ENCODE data around the gene PRR36. TPM values are rescaled to one million over a fixed set of nuclear protein-coding genes. Genes with fewer than 3 reads are reported as not detected.

The PRR36 gene
- total RNA-seq, 1 experiment from 2014 or later = 12.9 TPM

GRCh38 chr19:7898967-7899366 lies 24.8 kb upstream of the PRR36 start:
- TF ChIP-seq CTCF (conservative IDR thresholded peaks at IDR 0.05) (no peak), EZH2 (IDR thresholded peaks at IDR 0.05; ENCODE audit: low read depth) (no peak)
- H3K4me3 ChIP-seq = no peak overlapping the region
- H3K4me1 ChIP-seq (replicated peaks; ENCODE audit: insufficient read depth) = peaks cover 30% of the 10 kb centered on the region
- no peak for DNase-seq
- H3K9me2 ChIP-seq (ENCODE audit: insufficient read depth) = no peaks in the 10 kb centered on the region
- no peak overlapping the region for H3K4me2 ChIP-seq
- ChIA-PET CTCF (no interaction called here), POLR2A (ENCODE audit: unreplicated experiment) (no interaction called here)
- no peaks in the 10 kb centered on the region for H3K27me3 ChIP-seq (ENCODE audit: insufficient read depth, low read depth)
- intact Hi-C loops (cut with micrococcal nuclease; ENCODE audit: unreplicated experiment) = no loop called here
- H4K20me1 ChIP-seq (ENCODE audit: insufficient read depth) = no peaks in the 10 kb centered on the region
- H2AFZ ChIP-seq = no peak overlapping the region
- no peak overlapping the region for H3K27ac ChIP-seq
- BruUV-seq (replicated peaks) = no TSS peak
- peaks cover 39% of the 10 kb centered on the region for H3K79me2 ChIP-seq (ENCODE audit: low read depth)
- peaks cover 38% of the 10 kb centered on the region for H3F3A ChIP-seq (ENCODE audit: insufficient read depth, low read depth)
- H3K9me3 ChIP-seq (ENCODE audit: insufficient read depth, low read depth) = no peaks in the 10 kb centered on the region
- H3K36me3 ChIP-seq (ENCODE audit: low read depth) = 0 out of 2 replicates have a peak, but pooled peaks cover 6% of the 10 kb centered on the region

- TF ChIP-seq EZH2 (IDR thresholded peaks at IDR 0.05; ENCODE audit: low read depth) (no peak), CTCF (conservative IDR thresholded peaks at IDR 0.05) (no peak)
- no peaks in the 10 kb centered on the region for H4K20me1 ChIP-seq (ENCODE audit: insufficient read depth)
- peaks cover 40% of the 10 kb centered on the region for H3K4me1 ChIP-seq (replicated peaks; ENCODE audit: insufficient read depth)
- peaks cover 49% of the 10 kb centered on the region for H3F3A ChIP-seq (ENCODE audit: insufficient read depth, low read depth)
- no TSS peak for BruUV-seq (replicated peaks)
- no peaks in the 10 kb centered on the region for H3K9me3 ChIP-seq (ENCODE audit: insufficient read depth, low read depth)
- intact Hi-C loops (cut with micrococcal nuclease; ENCODE audit: unreplicated experiment) = no loop called here
- no peaks in the 10 kb centered on the region for H3K27me3 ChIP-seq (ENCODE audit: insufficient read depth, low read depth)
- H2AFZ ChIP-seq = no peak overlapping the region
- no peak overlapping the region for H3K27ac ChIP-seq
- CTCF ChIA-PET = interaction anchor here (0.5 kb wide), 1 partner anchor 536 kb away, joined by 3 read pairs; no protein-coding TSS in a partner anchor
- peaks cover 46% of the 10 kb centered on the region for H3K79me2 ChIP-seq (ENCODE audit: low read depth)
- POLR2A ChIA-PET (ENCODE audit: unreplicated experiment) = interaction anchor here (0.6 kb wide), 1 partner anchor 31 kb away, joined by 3 read pairs; no protein-coding TSS in a partner anchor
- H3K4me3 ChIP-seq = no peak overlapping the region
- H3K9me2 ChIP-seq (ENCODE audit: insufficient read depth) = no peaks in the 10 kb centered on the region
- no peak for DNase-seq
- 0 out of 2 replicates have a peak, but pooled peaks cover 6% of the 10 kb centered on the region for H3K36me3 ChIP-seq (ENCODE audit: low read depth)
- no peak overlapping the region for H3K4me2 ChIP-seq
These were observed 23.1 kb upstream of the PRR36 start for GRCh38 chr19:7897292-7897691.

GRCh38 chr19:7895565-7895964 lies 21.4 kb upstream of the PRR36 start:
- no TSS peak for BruUV-seq (replicated peaks)
- intact Hi-C loops (cut with micrococcal nuclease; ENCODE audit: unreplicated experiment) = loop anchor here (1.0 kb wide), 1 partner anchor 8 kb away; the partner anchor contains the start of gene MAP2K7
- 0 out of 2 replicates have a peak, but pooled peaks cover 6% of the 10 kb centered on the region for H3K36me3 ChIP-seq (ENCODE audit: low read depth)
- no peaks in the 10 kb centered on the region for H3K27me3 ChIP-seq (ENCODE audit: insufficient read depth, low read depth)
- no peaks in the 10 kb centered on the region for H4K20me1 ChIP-seq (ENCODE audit: insufficient read depth)
- no peak for DNase-seq
- H3F3A ChIP-seq (ENCODE audit: insufficient read depth, low read depth) = peaks cover 35% of the 10 kb centered on the region
- no peaks in the 10 kb centered on the region for H3K9me2 ChIP-seq (ENCODE audit: insufficient read depth)
- TF ChIP-seq CTCF (conservative IDR thresholded peaks at IDR 0.05) (no peak), EZH2 (IDR thresholded peaks at IDR 0.05; ENCODE audit: low read depth) (no peak)
- peaks cover 49% of the 10 kb centered on the region for H3K79me2 ChIP-seq (ENCODE audit: low read depth)
- H3K4me2 ChIP-seq = peak overlapping the region; percentile 66
- peaks cover 36% of the 10 kb centered on the region for H3K4me1 ChIP-seq (replicated peaks; ENCODE audit: insufficient read depth)
- ChIA-PET CTCF (no interaction called here), POLR2A (ENCODE audit: unreplicated experiment) (no interaction called here)
- H3K9me3 ChIP-seq (ENCODE audit: insufficient read depth, low read depth) = no peaks in the 10 kb centered on the region
- H2AFZ ChIP-seq = no peak overlapping the region
- H3K27ac ChIP-seq = peak overlapping the region; percentile 82
- peak overlapping the region; percentile 30; the same call in 1 of the 2 replicates for H3K4me3 ChIP-seq
